Tibial nerve (tissue), 4 donors: ENCODE results near the gene MUC13.

Experiments
- CTCF ChIP-seq, 5 experiments: fragments of 200-600 bp in 3 of 5; fragments of 450-650 bp in 2 of 5; sonication (generic) in 3 of 5; IDR thresholded peaks; one replicate each; pipeline ENCODE4 v1.5.1; 2016 to 2019; ENCODE audit warnings: antibody characterized with exemption in 5 of 5, mild to moderate bottlenecking in 3 of 5, moderate library complexity in 2 of 5
- EP300 ChIP-seq, 2 donors: sonication (generic); formaldehyde crosslinking; IDR thresholded peaks; one replicate each; pipeline ENCODE4 v1.6.1; 2017; ENCODE audit warnings: antibody characterized with exemption in 2 of 2, mild to moderate bottlenecking in 1 of 2
- POLR2A ChIP-seq, 2 donors: fragments of 450-650 bp; IDR thresholded peaks; one replicate each; pipeline ENCODE4 v1.6.1; 2017; ENCODE audit warnings: antibody characterized with exemption in 2 of 2, mild to moderate bottlenecking in 2 of 2, moderate library complexity in 2 of 2

GRCh38 chr3:124893526-124893925, 41.0 kb downstream of the MUC13 start:
- TF ChIP-seq CTCF (IDR thresholded peaks at IDR 0.05), result no peak
- TF ChIP-seq POLR2A (IDR thresholded peaks at IDR 0.05), result no peak
- TF ChIP-seq EP300 (IDR thresholded peaks at IDR 0.05), result no peak
